Spleen (tissue), 11 donors: Measurements from ENCODE around the gene AFM. TPM values are rescaled to one million over a fixed set of nuclear protein-coding genes. Genes with fewer than 3 reads are reported as not detected.

ENCODE experiments used
- DNase-seq: peaks from one replicate; pipeline ENCODE4 v3.0.0-alpha.2; 2020
- H3K27ac ChIP-seq, 8 donors: fragments of 200-600 bp; sonication (generic) in 7 of 8; 1 replicate in 4 of 8; 2 replicates in 4 of 8; pipeline versions ENCODE4 v1.5.0 to v1.8.0; 2016 to 2021; ENCODE audit warnings: inconsistent platforms in 4 of 8, mild to moderate bottlenecking in 4 of 8, moderate library complexity in 1 of 8
- H3K27me3 ChIP-seq, 7 donors: fragments of 200-600 bp; sonication (generic) in 6 of 7; replicated peaks in 1 of 7; 1 replicate in 4 of 7; 2 replicates in 3 of 7; pipeline versions ENCODE4 v1.5.0 to v1.8.0; 2016 to 2021; ENCODE audit warnings: inconsistent platforms in 3 of 7, mild to moderate bottlenecking in 1 of 7
- H3K36me3 ChIP-seq, 6 donors: fragments of 200-600 bp; sonication (generic) in 5 of 6; 1 replicate in 4 of 6; 2 replicates in 2 of 6; pipeline versions ENCODE4 v1.5.0 to v1.8.0; 2016 to 2021; ENCODE audit warnings: inconsistent platforms in 2 of 6
- H3K4me1 ChIP-seq, 6 donors: fragments of 200-600 bp; sonication (generic) in 5 of 6; 1 replicate in 3 of 6; 2 replicates in 3 of 6; pipeline versions ENCODE4 v1.5.0 to v1.8.0; 2016 to 2021; ENCODE audit warnings: inconsistent platforms in 3 of 6
- H3K4me3 ChIP-seq, 8 donors: fragments of 200-600 bp; sonication (generic) in 7 of 8; 1 replicate in 4 of 8; 2 replicates in 4 of 8; pipeline versions ENCODE4 v1.5.0 to v1.8.0; 2016 to 2021; ENCODE audit warnings: inconsistent platforms in 4 of 8, mild to moderate bottlenecking in 4 of 8, moderate library complexity in 2 of 8
- H3K9me3 ChIP-seq, 8 donors: fragments of 200-600 bp; sonication (generic) in 7 of 8; 1 replicate in 4 of 8; 2 replicates in 4 of 8; pipeline versions ENCODE4 v1.5.0 to v1.8.0; 2016 to 2021; ENCODE audit warnings: inconsistent platforms in 4 of 8
- POLR2A ChIP-seq, 3 donors: fragments of 450-650 bp; IDR thresholded peaks; one replicate each; pipeline ENCODE4 v1.5.1; 2017; ENCODE audit warnings: antibody characterized with exemption in 3 of 3, mild to moderate bottlenecking in 1 of 3
- POLR2AphosphoS5 ChIP-seq, 3 donors: sonication (generic); formaldehyde crosslinking; IDR thresholded peaks; one replicate each; pipeline ENCODE4 v1.5.1; 2017; ENCODE audit warnings: antibody characterized with exemption in 3 of 3
- WGBS, 5 donors: extraction: QIAGEN DNeasy Blood & Tissue Kit in 3 of 5; methylation state at CpG; one replicate each; pipeline versions ENCODE4 v1.1.5 to v1.1.7; 2013 to 2018; 5-methylcytosine and 5-hydroxymethylcytosine counted together
- intact Hi-C: fragments of 100-400 bp; cut with DNase I; formaldehyde crosslinking; loops from one replicate; pipeline ENCODE4 v1.15.0; 2023; ENCODE audit warnings: low total_unique reads
- polyA plus RNA-seq, 3 donors: library from polyadenylated mRNA; stranded (reverse); fragments of 200-250 nt; gene quantifications; one replicate each; pipeline ENCODE4 v1.2.1, GENCODE V29; 2013
- total RNA-seq, 7 donors: library from RNA; depleted of rRNA in 3 of 7; stranded (reverse); fragments of >200 nt in 3 of 7; fragmentation: NEBNext Ultra II Directional in 4 of 7; extraction: Animal tissue kit (Norgen Biotek cat#: 25700) in 4 of 7; gene quantifications; one replicate each; pipeline versions ENCODE4 v1.1.0 to v1.2.1, GENCODE V29; 2016 to 2021
- TF ChIP-seq, protein P1 (sequence below), 11 experiments: fragments of 200-600 bp in 7 of 11; fragments of 450-650 bp in 4 of 11; sonication (generic) in 4 of 11; IDR thresholded peaks in 8 of 11; conservative IDR thresholded peaks in 3 of 11; 1 replicate in 7 of 11; 2 replicates in 4 of 11; pipeline versions ENCODE4 v1.4.0 to v1.8.0; 2016 to 2021; ENCODE audit warnings: antibody characterized with exemption in 11 of 11, inconsistent platforms in 4 of 11, mild to moderate bottlenecking in 1 of 11
- donor health status: healthy with polysubstance abuse.
- donor health status: DM: no; HTN: no; CAD: no; lungs with moderate emphysema.
- donor health status: DM: no; HTN: no; CAD: no.
- donor health status: Bipolar disorder and iron deficiency.
- donor health status: healthy.
- donor health status: DM: no; HTN: no; CAD: no.
- donor health status: DM: yes; HTN: yes; CAD: no.

The AFM gene
- total and polyA plus RNA-seq, 10 donors, result not detected

DNA sequence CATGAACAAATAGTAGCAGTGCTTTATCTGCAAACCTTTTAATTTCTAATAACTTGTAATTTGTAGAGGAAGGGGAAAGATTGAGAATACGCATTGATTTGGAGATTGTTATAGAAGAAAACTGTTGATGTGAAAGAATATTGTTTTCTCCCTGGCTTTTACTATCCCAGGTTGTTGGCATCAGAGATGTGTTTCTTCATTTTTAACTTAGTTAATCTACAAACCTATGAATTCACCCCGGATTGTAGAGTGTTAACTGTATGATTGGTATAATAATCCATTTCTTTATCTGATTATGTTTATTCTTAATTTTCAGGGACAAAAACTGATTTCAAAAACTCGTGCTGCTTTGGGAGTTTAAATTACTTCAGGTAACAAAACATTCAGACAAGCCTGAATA is 26.6 kb upstream of the AFM start:
- 77 to 89% (median 82%) methylated on average over 3 of the region's 3 CpGs for WGBS, 5 donors
- no peaks in the 10 kb centered on the region for H3K36me3 ChIP-seq

DNA sequence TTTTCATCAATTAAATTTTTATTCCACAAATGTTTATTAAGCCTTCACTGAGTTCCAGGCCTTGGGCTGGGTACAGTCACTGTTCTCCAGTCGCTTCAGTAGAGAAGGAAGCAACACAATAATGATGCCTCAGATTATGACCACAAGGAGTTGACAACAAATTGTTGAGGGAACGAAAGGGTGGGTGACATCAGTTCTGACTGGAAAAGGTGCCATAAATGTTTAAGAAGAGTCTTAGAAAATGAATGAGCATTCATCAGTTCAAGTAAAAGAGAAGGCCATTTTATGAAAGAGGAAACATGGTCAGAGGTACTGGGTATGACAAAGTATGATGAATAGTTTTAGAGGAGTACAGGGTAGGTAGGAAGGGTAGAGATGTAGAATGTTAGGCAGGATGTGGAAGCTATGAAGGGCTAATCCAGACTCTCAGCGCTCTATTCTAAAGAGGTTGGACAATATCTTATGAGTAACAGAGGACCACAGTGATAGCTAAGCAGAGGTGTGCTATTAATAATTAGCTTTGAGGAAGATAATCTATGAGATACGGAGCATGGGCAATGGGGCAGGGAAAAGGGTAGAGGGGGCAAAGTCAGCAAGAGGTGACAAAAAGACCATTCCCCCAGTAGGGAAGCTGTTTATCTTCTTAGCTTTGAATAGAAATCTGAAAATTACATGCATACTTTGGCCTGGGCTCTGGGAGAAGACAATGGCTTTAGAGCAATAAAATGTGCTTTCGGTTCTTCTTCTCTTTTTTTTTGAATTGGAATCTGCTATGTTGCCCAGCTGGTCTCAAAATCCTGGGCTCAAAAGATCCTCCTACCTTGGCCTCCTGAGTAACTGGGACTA is 25.1 kb upstream of the AFM start:
- DNase-seq, result no peak
- intact Hi-C loops, result no loop called here
- no peak overlapping the region for H3K27ac ChIP-seq
- no peak overlapping the region for H3K4me3 ChIP-seq
- no peak for TF ChIP-seq POLR2A (IDR thresholded peaks at IDR 0.05)
- TF ChIP-seq, protein P1, sequence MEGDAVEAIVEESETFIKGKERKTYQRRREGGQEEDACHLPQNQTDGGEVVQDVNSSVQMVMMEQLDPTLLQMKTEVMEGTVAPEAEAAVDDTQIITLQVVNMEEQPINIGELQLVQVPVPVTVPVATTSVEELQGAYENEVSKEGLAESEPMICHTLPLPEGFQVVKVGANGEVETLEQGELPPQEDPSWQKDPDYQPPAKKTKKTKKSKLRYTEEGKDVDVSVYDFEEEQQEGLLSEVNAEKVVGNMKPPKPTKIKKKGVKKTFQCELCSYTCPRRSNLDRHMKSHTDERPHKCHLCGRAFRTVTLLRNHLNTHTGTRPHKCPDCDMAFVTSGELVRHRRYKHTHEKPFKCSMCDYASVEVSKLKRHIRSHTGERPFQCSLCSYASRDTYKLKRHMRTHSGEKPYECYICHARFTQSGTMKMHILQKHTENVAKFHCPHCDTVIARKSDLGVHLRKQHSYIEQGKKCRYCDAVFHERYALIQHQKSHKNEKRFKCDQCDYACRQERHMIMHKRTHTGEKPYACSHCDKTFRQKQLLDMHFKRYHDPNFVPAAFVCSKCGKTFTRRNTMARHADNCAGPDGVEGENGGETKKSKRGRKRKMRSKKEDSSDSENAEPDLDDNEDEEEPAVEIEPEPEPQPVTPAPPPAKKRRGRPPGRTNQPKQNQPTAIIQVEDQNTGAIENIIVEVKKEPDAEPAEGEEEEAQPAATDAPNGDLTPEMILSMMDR (IDR thresholded peaks at IDR 0.05 in 8 of 11, conservative IDR thresholded peaks at IDR 0.05 in 3 of 11), result no peak
- TF ChIP-seq POLR2AphosphoS5 (IDR thresholded peaks at IDR 0.05), result no peak
- H3K9me3 ChIP-seq, result no peaks in the 10 kb centered on the region
- H3K27me3 ChIP-seq, result no peaks in the 10 kb centered on the region
- H3K36me3 ChIP-seq, result no peaks in the 10 kb centered on the region
- no peaks in the 10 kb centered on the region for H3K4me1 ChIP-seq
- 71 to 86% (median 80%) methylated on average over 5 of the region's 5 CpGs for whole genome bisulfite sequencing, 5 donors

More for the DNA sequence above, 26.6 kb upstream of the AFM start:
- intact Hi-C loops, result no loop called here
- DNase-seq, result no peak
- no peak overlapping the region for H3K4me3 ChIP-seq
- TF ChIP-seq, protein P1 (IDR thresholded peaks at IDR 0.05 in 8 of 11, conservative IDR thresholded peaks at IDR 0.05 in 3 of 11), result no peak
- TF ChIP-seq POLR2A (IDR thresholded peaks at IDR 0.05) (no peak), POLR2AphosphoS5 (IDR thresholded peaks at IDR 0.05) (no peak)
- no peak overlapping the region for H3K27ac ChIP-seq
- no peaks in the 10 kb centered on the region for H3K9me3 ChIP-seq
- no peaks in the 10 kb centered on the region for H3K4me1 ChIP-seq
- no peaks in the 10 kb centered on the region for H3K27me3 ChIP-seq

DNA sequence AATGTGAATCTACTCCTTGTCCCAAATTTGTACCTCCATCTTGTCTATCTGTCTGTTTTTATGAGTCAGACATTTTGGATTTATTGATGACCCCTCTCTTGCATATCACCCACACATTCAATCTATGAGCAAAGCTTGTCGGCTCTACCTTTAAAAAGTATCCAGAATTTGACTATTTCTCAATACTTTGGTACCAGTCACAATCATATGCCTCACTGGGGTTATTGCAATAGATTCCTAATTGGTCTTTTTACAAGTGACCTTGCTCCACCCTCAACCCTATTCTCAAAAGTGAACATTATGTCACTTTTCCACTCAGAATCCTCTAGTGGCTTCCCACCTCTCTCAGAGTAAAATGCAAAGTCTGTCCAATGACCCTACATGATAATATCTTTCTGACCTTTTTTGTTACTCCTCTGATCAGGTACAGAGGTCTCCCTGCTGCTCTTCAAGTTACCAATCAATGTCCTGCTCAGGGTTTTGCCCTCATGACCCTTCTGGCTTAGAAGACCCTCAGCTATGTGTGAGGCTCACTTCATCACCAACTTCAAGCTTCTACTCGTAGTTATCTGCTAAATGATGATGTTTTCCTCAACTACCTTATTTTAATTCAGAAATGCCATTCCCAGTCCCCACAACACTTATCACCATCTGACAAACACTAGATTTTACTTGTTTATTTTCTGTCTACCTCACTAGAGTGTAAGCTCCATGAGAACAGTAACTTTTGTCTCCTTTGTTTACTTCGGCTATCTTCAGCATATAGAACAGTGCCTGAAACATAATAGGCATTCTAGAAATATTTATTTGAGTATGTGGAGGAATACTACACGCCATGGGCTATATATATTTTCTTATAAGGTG is 23.1 kb upstream of the AFM start:
- no peak overlapping the region for H3K4me3 ChIP-seq
- H3K27me3 ChIP-seq, result no peaks in the 10 kb centered on the region
- WGBS, 5 donors, result 71 to 86% (median 77%) methylated on average over 4 of the region's 4 CpGs
- H3K36me3 ChIP-seq, result no peaks in the 10 kb centered on the region
- H3K27ac ChIP-seq, result no peak overlapping the region
- TF ChIP-seq POLR2A (IDR thresholded peaks at IDR 0.05), result no peak
- TF ChIP-seq POLR2AphosphoS5 (IDR thresholded peaks at IDR 0.05), result no peak
- TF ChIP-seq, protein P1 (IDR thresholded peaks at IDR 0.05 in 8 of 11, conservative IDR thresholded peaks at IDR 0.05 in 3 of 11), result no peak
- H3K9me3 ChIP-seq, result no peaks in the 10 kb centered on the region
- H3K4me1 ChIP-seq, result no peaks in the 10 kb centered on the region
- DNase-seq, result no peak
- intact Hi-C loops, result no loop called here

DNA sequence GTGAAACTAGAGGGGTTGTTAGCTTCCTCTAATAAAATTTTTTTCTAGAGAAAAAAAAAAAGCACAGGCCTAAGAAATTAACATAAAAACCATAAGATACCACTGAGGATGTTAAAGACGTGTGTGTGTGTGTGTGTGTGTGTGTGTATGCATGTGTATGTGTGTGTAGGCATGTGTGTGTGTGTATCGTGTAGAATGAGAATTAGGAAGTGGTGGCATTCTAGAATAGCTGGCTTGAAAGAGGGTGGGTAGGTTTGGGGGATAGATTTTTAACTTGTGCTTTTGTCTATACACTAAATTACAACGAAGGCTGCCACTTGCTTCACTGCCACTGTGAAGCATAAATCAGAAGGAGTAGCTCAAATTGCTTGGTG is 22.5 kb upstream of the AFM start:
- Histone ChIP-seq H3K9me3 (no peaks in the 10 kb centered on the region), H3K27ac (no peak overlapping the region), H3K27me3 (no peaks in the 10 kb centered on the region), H3K4me3 (no peak overlapping the region), H3K36me3 (no peaks in the 10 kb centered on the region), H3K4me1 (no peaks in the 10 kb centered on the region)
- TF ChIP-seq POLR2A (IDR thresholded peaks at IDR 0.05) (no peak), POLR2AphosphoS5 (IDR thresholded peaks at IDR 0.05) (no peak)
- TF ChIP-seq, protein P1 (IDR thresholded peaks at IDR 0.05 in 8 of 11, conservative IDR thresholded peaks at IDR 0.05 in 3 of 11), result no peak
- WGBS, 5 donors, result 60 to 79% (median 65%) methylated on average over 3 of the region's 3 CpGs
- intact Hi-C loops, result no loop called here
- DNase-seq, result no peak
